NCI-H226 (cell line): ENCODE data around the gene DOCK8.

Source experiments
- DNase-seq: peaks from one replicate; pipeline ENCODE4 v3.0.0-alpha.2; 2015

DOCK8 gene

DNA sequence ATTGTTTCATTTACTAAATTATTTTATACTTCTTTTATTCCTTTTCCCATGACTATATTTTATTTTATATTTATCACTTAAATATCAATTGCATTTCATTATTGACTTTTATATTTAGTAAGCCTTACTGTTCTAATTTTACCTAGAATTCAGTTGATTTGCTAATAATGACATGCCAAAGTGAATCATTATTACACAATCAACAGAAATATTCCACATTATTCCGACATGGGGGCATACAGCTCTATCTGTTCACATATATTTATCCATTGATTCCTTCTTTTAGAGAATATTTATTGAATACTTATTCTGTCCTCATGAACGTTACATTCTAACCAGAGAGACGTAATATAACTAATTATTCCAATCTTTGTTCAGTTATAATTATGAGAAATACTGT lies 221.8 kb downstream of the DOCK8 start:
- DNase-seq: no peak

DNA sequence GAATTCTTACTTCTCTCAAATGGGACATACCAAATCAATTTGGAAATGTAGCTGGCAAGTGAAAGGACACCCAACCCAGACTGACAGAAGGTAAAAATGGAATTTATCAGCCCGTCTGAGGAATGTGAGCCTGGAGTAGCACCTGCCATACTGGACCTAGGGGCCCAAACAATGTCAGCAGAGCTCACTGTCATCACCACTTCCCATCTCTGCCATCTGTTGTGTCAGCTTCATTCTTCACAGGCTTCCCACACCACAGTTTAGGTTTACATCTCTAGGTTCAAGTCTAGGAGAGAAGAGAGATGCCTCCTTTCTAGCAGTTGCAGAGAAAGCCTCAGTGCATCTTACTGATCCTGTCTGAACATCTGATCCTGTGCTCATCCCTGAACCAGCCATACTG lies 222.4 kb downstream of the DOCK8 start:
- no peak for DNase-seq

GRCh38 chr9:437574-438001 lies 222.9 kb downstream of the DOCK8 start:
- peak; percentile 94 for DNase-seq

DNA sequence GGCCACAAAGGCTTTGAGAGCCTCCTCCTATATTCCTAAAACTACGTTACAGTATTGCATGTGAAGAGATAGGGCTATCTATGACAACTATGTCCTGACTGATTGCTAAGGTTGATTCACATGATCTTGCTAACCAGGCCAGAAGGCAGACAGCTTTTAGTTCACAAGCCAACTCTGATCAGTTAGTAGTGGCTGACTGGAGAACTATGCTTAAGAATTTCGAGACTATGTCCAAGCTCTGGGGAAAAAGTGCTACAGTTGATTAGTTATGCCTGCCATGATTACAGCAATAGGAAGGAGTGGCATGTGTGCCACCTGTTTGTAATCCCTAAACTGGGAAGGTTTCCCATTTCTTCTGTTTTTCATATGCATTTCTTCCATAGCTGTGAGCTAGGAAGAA lies 223.4 kb downstream of the DOCK8 start:
- peak; percentile 87 for DNase-seq

GRCh38 chr9:438961-439768 lies 224.5 kb downstream of the DOCK8 start:
- peak; percentile 91 for DNase-seq

- DNase-seq: no peak
These were observed 226.5 kb downstream of the DOCK8 start for GRCh38 chr9:441126-441525.

DNA sequence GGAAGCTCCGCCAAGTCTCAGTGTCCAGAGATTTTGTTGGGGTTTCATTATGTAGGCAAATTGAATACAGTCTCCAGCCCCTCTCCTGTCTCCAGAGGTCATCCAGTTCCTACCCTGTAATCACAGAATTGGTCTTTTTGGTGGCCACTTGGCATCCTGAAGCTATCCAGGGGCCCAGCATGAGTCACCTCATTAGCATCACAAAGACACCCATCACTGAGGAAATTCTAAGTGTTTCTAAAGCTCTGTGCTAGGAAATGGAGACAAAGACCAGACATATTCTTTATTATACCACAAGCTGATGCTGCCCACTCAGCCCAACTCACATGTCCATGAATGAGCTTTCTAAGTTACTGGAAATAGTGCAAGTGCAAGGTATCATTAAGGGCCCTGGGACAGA lies 229.9 kb downstream of the DOCK8 start:
- no peak for DNase-seq

GRCh38 chr9:445033-445432 lies 230.4 kb downstream of the DOCK8 start:
- no peak for DNase-seq

- no peak for DNase-seq
These were observed 231.5 kb downstream of the DOCK8 start for GRCh38 chr9:446074-446699.

DNA sequence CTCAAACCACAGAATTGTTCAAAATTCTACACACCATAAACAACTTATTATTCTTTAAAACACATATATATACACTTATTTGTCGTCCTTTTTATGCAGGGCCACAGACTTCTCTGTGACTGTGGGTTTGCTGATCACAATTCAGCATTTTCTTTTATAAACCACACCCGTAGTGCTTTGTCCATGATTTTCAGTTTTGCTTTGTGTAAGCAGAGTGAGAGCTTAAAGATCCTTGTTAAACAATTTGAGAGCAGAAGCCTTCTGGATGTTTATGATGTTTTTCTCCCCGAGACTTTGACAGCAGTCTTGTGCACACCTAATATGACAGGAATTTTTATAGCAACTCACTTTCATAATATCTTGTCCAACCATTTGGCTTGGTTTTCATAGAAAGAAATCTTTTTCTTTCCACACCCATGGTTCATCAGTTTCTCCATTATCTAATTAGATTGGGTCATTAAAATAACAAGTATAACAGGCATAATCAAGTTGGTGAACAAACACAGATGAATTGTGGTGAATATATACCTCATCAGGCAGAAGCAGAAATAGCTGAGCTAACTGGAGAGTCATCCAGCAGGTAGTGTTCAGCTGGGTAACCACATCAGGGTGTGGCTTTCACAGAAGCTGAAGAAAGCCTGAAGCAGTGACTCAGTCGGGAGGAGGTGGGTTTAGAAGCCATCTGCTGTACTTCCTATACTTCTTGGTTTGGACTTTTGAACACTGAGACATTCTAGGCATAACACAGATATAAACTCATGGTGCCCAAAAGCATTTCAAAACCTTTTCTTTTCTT lies 232.8 kb downstream of the DOCK8 start:
- DNase-seq: peak; percentile 92

DNA sequence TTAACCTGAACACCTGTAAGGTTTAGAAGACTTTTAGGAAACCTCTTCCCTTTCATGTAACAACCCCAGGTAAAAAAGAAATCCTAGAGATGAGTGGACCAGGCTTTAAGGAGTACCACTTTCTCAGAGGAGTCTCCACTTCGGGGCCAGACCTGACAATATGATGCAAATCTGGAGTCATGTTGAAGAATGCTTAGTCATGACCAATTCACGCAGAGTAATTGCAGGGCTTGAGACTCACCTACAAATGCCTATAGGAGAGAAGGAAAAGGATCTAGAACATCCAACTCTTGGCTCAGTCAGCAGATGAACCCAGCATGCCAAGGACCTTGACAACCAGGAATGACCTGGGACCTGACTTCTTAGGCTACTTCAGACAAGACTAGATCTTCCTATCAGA lies 235.4 kb downstream of the DOCK8 start:
- peak; percentile 52 for DNase-seq

- peak; percentile 73 for DNase-seq
These were observed 235.9 kb downstream of the DOCK8 start for GRCh38 chr9:450561-450960.

- no peak for DNase-seq
These were observed 239.2 kb downstream of the DOCK8 start for GRCh38 chr9:453832-454231.

- no peak for DNase-seq
These were observed 241.7 kb downstream of the DOCK8 start for GRCh38 chr9:456365-456764.

DNA sequence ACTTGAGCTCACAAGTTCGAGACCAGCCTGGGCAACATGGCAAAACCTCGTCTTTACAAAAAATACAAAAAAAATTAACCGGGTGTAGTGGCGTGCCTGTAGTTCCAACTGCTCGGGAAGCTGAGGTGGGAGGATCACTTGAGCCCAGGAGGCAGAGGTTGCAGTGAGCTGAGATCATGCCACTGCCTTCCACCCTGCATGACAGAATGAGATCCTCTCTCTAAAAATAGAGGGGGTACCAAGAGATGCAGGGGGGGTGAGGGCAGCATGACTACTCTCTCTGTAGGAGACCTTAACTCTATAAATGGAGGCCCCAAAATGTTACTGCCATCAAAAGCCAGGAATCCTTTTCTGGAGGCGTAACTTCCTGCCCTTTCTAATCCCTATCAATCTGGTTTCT lies 243.9 kb downstream of the DOCK8 start:
- no peak for DNase-seq

DNA sequence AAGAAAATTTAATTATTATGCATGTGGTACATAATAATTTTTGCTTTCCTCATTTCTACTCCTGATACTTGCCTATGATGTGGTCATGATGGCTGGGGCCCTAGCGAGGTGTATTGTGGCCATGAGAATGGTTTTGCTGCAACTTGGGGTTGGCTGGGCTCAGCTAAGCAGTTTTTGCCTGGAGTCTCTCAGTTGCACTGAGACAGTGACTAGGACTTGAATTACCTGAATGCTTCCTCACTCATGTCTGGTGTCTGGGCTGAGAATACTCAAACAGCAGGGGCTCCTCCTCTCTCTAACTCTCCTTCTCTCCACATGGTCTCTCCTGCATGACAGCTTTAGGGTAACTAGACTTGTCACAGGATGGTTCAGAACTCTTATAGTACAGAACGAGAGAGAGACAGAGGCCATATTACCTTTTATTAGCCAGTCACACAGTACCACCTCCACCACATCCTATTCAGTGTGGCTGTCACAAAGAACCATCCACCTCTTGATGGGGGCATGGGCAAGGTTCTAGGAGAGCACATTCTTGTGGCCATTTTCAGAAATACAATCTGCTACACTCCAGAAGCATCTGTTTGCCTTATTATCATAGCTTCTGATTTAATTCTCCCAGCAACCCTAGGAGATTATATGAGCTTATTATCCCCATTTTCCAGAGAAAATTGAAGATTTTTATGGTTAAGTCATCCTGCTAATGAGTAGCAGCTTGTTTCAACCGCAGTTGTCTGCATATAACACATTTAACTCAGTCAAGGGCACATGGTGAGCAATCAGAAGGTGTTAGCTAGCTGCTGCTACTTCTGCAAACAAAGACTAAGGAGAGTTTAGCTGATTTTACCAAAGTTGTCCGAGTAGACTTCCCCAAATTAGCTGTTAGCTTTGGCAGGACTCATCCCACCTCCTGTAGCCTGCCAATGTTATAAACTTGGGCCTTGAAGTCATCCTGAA lies 245.1 kb downstream of the DOCK8 start:
- no peak for DNase-seq

DNA sequence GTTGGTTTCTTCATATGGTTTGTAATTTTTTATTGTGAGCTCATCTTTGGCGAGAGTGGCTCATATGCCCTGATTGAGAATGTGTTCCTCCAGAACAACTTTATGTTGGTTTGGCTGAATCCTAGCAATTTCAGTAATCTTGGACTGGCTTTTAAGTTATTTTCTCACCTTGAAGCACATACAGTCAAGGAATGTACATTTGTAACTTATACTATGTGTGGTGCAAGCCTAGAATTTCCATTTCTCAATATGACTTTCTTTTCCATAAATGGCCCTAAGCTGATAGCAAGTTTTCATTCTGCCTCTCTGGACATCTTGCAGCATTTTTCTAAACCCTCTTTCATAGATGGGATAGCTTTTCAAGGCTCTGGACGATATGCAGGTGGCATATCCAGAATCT lies 247.5 kb downstream of the DOCK8 start:
- DNase-seq: no peak

GRCh38 chr9:462606-463005 lies 247.9 kb downstream of the DOCK8 start:
- DNase-seq: no peak

DNA sequence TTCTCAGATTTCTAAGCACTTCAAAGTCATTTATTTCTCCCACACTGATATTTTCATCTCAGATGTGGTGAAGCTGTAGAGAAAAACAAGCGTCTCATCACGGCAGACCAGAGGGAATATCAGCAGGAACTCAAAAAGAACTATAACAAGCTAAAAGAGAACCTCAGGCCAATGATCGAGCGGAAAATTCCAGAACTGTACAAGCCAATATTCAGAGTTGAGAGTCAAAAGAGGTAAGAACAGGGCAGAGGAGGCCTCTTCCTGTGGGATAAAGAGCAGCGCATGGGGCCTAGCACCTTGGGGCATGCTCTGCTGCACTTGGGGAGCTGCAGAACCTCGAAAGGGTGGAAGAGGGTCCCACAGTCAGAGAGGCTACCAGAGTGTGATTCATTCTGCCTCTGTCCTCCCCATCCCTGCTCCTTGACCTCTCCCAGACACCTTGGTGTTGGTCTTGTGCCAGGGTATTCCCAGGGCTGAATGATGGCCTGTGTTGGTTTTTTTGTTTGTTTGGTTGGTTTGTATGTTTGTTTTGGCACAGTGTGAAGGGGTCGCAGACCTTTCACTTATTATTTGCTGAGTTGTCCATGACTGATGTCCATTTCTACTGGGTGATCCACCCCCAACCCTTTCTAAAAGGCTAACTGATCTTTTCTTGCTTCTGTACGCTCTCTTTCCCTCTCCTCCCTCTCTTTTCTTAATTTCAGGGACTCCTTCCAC lies 248.9 kb downstream of the DOCK8 start:
- DNase-seq: no peak

DNA sequence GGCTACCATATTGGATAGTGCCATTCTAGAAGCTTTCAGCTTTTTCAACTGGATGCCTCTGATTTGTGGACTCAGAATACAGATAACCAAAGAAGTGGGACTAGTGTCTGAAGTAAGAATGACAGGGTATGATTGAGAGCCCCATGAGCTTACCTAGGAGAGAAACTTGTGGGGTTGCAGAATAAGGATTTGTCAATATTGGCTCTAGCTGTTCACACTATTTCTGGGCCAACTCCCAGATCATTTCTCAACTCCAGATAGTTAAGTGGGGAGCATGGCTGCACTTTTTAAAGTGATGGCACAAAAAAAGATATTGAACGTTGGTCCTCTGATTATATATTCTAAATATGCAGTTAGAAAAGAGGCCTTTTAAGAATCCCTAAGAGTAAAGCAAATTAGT lies 252.1 kb downstream of the DOCK8 start:
- no peak for DNase-seq

GRCh38 chr9:468766-469426 lies 254.2 kb downstream of the DOCK8 start:
- no peak for DNase-seq
